Mammary microvascular endothelial cell (primary cell): ENCODE measurements around the gene RASSF8. TPM values are rescaled to one million over a fixed set of nuclear protein-coding genes. Genes with fewer than 3 reads are reported as not detected.

ENCODE experiments used
- total RNA-seq: library from RNA; depleted of rRNA; stranded (reverse); fragments of >200 nt; gene quantifications from 2 replicates; pipeline ENCODE4 v1.2.3, GENCODE V29; 2015

RASSF8 gene
- 37.6 and 55.3 TPM in 2 replicates for total RNA-seq

DNA sequence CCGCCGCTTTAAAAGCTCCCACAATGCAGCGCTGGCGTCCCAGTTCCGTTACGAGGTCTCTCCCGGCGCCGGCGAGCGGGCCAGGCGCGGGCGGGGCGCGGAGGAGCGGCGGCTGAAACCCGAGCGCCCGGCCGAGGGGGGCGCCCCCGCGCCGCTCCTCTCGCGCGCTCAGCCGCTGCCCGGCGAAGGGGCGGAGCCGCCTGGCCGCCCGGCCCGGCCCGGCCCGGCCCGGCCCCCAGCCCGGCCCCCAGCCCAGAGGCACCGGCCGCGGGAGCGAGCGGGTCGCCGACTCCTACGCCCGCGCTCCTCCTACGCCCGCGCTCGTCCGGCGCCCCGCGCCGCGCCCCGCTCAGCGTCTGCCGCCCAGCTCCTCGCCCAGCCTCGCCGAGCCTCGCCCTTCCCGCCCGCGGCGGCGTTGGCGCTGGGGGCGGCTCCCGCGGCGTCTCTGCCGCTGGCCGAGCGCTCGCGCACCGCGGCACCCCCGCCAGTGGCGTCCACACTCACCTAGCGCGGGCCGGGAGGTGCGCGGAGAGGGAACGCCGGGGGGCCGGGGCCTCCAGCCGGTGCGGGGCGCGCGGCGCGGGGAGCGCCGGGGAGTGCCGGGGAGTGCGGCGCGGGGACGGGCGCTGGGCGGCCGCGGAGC is at the start of gene RASSF8:
TSS of gene RASSF8 (plus strand) at position 255 of the 643 bp plus-strand sequence. CDS start 96,662 bp downstream, outside the sequence.

DNA sequence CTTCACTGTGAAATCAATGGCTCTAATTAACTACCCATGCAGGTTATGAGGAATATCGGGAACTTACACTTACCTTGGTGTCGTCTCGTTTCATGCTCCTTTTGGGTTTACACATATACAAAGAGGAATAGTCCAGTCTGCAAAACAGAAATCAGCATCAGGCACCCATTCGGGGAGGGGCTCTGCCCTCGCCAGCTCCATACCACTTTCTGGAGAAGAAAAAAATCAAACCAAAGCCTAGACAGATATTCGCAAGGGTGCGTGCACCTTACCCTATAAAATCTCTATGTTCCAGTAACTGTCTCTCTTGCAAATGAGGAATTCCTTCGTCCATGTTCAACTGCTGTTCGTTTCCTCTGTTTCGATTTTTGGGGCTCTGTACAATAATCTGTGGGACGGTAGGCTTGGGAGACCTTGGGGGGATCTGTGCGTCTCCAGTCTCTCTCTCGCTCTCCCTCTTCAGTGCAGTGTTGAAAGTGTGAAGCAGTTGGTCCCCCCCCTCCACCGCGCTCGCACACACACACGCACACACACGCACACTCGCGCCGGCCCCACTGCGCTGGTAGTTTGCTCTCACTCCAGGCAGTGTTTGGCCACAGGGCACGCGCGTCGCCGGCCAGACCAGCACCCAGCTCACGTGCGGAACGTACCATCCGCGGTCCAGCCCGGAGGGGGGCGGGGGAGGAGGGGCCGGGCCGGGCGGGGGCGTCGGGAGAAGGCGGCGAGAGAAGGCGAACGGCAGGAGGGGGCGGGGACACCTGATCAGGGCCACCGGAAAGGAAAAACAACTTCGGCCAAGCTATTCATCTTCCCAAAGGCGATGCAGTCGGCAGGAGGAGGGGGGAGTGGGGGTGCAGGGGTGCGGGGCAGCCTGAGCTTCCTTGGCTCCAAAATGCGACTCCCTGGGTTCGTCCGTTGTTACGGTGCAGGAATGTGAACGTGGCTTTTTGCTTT is 166.2 kb downstream of the RASSF8 start, which contains the start of gene BHLHE41:
TSS of gene BHLHE41 (minus strand) at position 592 of the 954 bp plus-strand sequence. CDS start at position 334, 258 bp downstream.

Other genes with a start within 250 kb of the RASSF8 start
- gene BHLHE41, start 166.4 kb downstream of the RASSF8 start, total RNA-seq = 1.6 and 4.4 TPM in 2 replicates
- gene SSPN, start 236.9 kb downstream of the RASSF8 start, total RNA-seq = 0.94 and 1.7 TPM in 2 replicates